ENCODE data around the gene GRID1.

The GRID1 gene

GRCh38 chr10:86070278-86070677 is 296.3 kb downstream of the GRID1 start (continued):
- TF ChIP-seq ZNF280D (tag by site-specific recombination; IDR thresholded peaks at IDR 0.05) (no peak), ZBTB48 (tag by site-specific recombination; IDR thresholded peaks at IDR 0.05) (no peak), ZFP37 (tag by site-specific recombination; IDR thresholded peaks at IDR 0.05) (no peak)

- TF ChIP-seq ZBTB1 (tag by site-specific recombination; IDR thresholded peaks at IDR 0.05) (no peak), SP2 (tag by site-specific recombination; IDR thresholded peaks at IDR 0.05) (no peak), ZNF830 (tag by site-specific recombination; IDR thresholded peaks at IDR 0.05; ENCODE audit: low read depth) (no peak), ZNF16 (tag by site-specific recombination; IDR thresholded peaks at IDR 0.05; ENCODE audit: low read depth) (no peak), ZNF324 (tag by site-specific recombination; IDR thresholded peaks at IDR 0.05) (no peak), SP3 (tag by site-specific recombination; IDR thresholded peaks at IDR 0.05) (no peak), BCL11A (tag by site-specific recombination; IDR thresholded peaks at IDR 0.05; ENCODE audit: low read depth) (no peak), REPIN1 (tag by site-specific recombination; IDR thresholded peaks at IDR 0.05; ENCODE audit: low read depth) (no peak), ZNF138 (tag by site-specific recombination; IDR thresholded peaks at IDR 0.05; ENCODE audit: borderline replicate concordance) (no peak), ZNF10 (tag by site-specific recombination; IDR thresholded peaks at IDR 0.05) (no peak), BCL11B (tag by site-specific recombination; IDR thresholded peaks at IDR 0.05; ENCODE audit: low read depth) (no peak), ZSCAN5A (tag by site-specific recombination; IDR thresholded peaks at IDR 0.05) (no peak), ZNF37A (tag by site-specific recombination; IDR thresholded peaks at IDR 0.05) (no peak), ZNF701 (tag by site-specific recombination; IDR thresholded peaks at IDR 0.05) (no peak), KLF7 (tag by site-specific recombination; IDR thresholded peaks at IDR 0.05; ENCODE audit: borderline replicate concordance) (no peak)
- Histone ChIP-seq H3K4me3 (ENCODE audit: low read depth, low read length) (no peak overlapping the region), H3K9me3 (ENCODE audit: control insufficient read depth, insufficient read depth, low read depth, low read length) (no peaks in the 10 kb centered on the region), H3K27ac (ENCODE audit: extremely low read depth, low read depth, low read length) (no peak overlapping the region), H3K36me3 (ENCODE audit: control insufficient read depth in 2 of 2, insufficient read depth in 1 of 2, low read length in 2 of 2) (no peaks in the 10 kb centered on the region), H3K4me1 (ENCODE audit: control insufficient read depth, insufficient read depth, low read length) (no peaks in the 10 kb centered on the region)
- CTCF ChIA-PET: no interaction called here
- POLR2A ChIA-PET: no interaction called here
Measured at GRCh38 chr10:86068231-86069054, 298.2 kb downstream of the GRID1 start.

- H3K4me3 ChIP-seq (ENCODE audit: low read depth, low read length): no peak overlapping the region
- H3K9me3 ChIP-seq (ENCODE audit: control insufficient read depth, insufficient read depth, low read depth, low read length): no peaks in the 10 kb centered on the region
- no peaks in the 10 kb centered on the region for H3K36me3 ChIP-seq (ENCODE audit: control insufficient read depth in 2 of 2, insufficient read depth in 1 of 2, low read length in 2 of 2)
- ChIA-PET CTCF (no interaction called here), POLR2A (no interaction called here)
- H3K4me1 ChIP-seq (ENCODE audit: control insufficient read depth, insufficient read depth, low read length): no peaks in the 10 kb centered on the region
- TF ChIP-seq SCRT1 (tag by site-specific recombination; IDR thresholded peaks at IDR 0.05; ENCODE audit: borderline replicate concordance) (no peak), ZNF626 (tag by site-specific recombination; IDR thresholded peaks at IDR 0.05) (no peak), ZNF501 (tag by site-specific recombination; IDR thresholded peaks at IDR 0.05) (no peak), ZNF23 (tag by site-specific recombination; IDR thresholded peaks at IDR 0.05; ENCODE audit: borderline replicate concordance) (no peak), SETDB1 (IDR thresholded peaks at IDR 0.05; ENCODE audit: insufficient read length, low read length) (no peak), BCL11B (tag by site-specific recombination; IDR thresholded peaks at IDR 0.05; ENCODE audit: low read depth) (no peak), ZNF292 (tag by site-specific recombination; IDR thresholded peaks at IDR 0.05; ENCODE audit: borderline replicate concordance, low read depth) (no peak), ELK4 (IDR thresholded peaks at IDR 0.05; ENCODE audit: borderline replicate concordance, low read depth, low read length) (no peak), ZNF707 (tag by site-specific recombination; IDR thresholded peaks at IDR 0.05) (no peak)
- H3K27ac ChIP-seq (ENCODE audit: extremely low read depth, low read depth, low read length): no peak overlapping the region
Measured at GRCh38 chr10:86067436-86068050, 299.1 kb downstream of the GRID1 start.
